ENCODE measurements around the gene ZNF516. TPM values are rescaled to one million over a fixed set of nuclear protein-coding genes. Genes with fewer than 3 reads are reported as not detected.
A peak's percentile ranks its signal among the peaks of the same experiment; 100 is the strongest.

Gene ZNF516
- total and polyA plus RNA-seq, 7 donors: 2.1 to 29.9 (median 24.3) TPM

GRCh38 chr18:76488190-76488589, 6.9 kb downstream of the ZNF516 start:
- no peaks in the 10 kb centered on the region for H3K9me3 ChIP-seq
- peak overlapping the region; percentile 89 to 95 (median 94) for H3K27ac ChIP-seq
- intact Hi-C loops (cut with DNase I): no loop called here
- 46 to 59% methylated on average over 9 of the region's 9 CpGs for WGBS, 2 donors
- TF ChIP-seq, protein P1, sequence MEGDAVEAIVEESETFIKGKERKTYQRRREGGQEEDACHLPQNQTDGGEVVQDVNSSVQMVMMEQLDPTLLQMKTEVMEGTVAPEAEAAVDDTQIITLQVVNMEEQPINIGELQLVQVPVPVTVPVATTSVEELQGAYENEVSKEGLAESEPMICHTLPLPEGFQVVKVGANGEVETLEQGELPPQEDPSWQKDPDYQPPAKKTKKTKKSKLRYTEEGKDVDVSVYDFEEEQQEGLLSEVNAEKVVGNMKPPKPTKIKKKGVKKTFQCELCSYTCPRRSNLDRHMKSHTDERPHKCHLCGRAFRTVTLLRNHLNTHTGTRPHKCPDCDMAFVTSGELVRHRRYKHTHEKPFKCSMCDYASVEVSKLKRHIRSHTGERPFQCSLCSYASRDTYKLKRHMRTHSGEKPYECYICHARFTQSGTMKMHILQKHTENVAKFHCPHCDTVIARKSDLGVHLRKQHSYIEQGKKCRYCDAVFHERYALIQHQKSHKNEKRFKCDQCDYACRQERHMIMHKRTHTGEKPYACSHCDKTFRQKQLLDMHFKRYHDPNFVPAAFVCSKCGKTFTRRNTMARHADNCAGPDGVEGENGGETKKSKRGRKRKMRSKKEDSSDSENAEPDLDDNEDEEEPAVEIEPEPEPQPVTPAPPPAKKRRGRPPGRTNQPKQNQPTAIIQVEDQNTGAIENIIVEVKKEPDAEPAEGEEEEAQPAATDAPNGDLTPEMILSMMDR (IDR thresholded peaks at IDR 0.05): no peak
- TF ChIP-seq POLR2AphosphoS5 (IDR thresholded peaks at IDR 0.05) (peak in 1 of 4 donors; percentile 12), POLR2A (IDR thresholded peaks at IDR 0.05) (no peak)
- H3K36me3 ChIP-seq: no peaks in the 10 kb centered on the region
- H3K27me3 ChIP-seq: no peaks in the 10 kb centered on the region
- no peak for DNase-seq
- H3K4me1 ChIP-seq: peaks cover 0 to 49% (median 33%) of the 10 kb centered on the region in 4 donors
- H3K4me3 ChIP-seq: peak overlapping the region in 1 of 4 donors; percentile 8

- peaks cover 0 to 49% (median 33%) of the 10 kb centered on the region in 4 donors for H3K4me1 ChIP-seq
- DNase-seq: no peak
- H3K9me3 ChIP-seq: no peaks in the 10 kb centered on the region
- peak overlapping the region in 1 of 4 donors; percentile 8 for H3K4me3 ChIP-seq
- 80% methylated on average over 8 of the region's 8 CpGs for WGBS, 2 donors
- TF ChIP-seq POLR2AphosphoS5 (IDR thresholded peaks at IDR 0.05) (no peak), EP300 (IDR thresholded peaks at IDR 0.05) (no peak), POLR2A (IDR thresholded peaks at IDR 0.05) (no peak)
- TF ChIP-seq, protein P1 (IDR thresholded peaks at IDR 0.05): no peak
- H3K36me3 ChIP-seq: no peaks in the 10 kb centered on the region
- no peaks in the 10 kb centered on the region for H3K27me3 ChIP-seq
- H3K27ac ChIP-seq: peak overlapping the region; percentile 89 to 95 (median 94)
- intact Hi-C loops (cut with DNase I): no loop called here
Observed at GRCh38 chr18:76487782-76488181, 7.3 kb downstream of the ZNF516 start.

GRCh38 chr18:76487070-76487469, 8.0 kb downstream of the ZNF516 start:
- Histone ChIP-seq H3K4me1 (peaks cover 0 to 49% (median 33%) of the 10 kb centered on the region in 4 donors), H3K4me3 (no peak overlapping the region), H3K27me3 (no peaks in the 10 kb centered on the region), H3K27ac (peak overlapping the region in 1 of 4 donors; percentile 95), H3K36me3 (no peaks in the 10 kb centered on the region), H3K9me3 (no peaks in the 10 kb centered on the region)
- TF ChIP-seq EP300 (IDR thresholded peaks at IDR 0.05) (no peak), POLR2AphosphoS5 (IDR thresholded peaks at IDR 0.05) (no peak), POLR2A (IDR thresholded peaks at IDR 0.05) (no peak)
- TF ChIP-seq, protein P1 (IDR thresholded peaks at IDR 0.05): no peak
- WGBS, 2 donors: 72 to 84% methylated on average over 5 of the region's 5 CpGs
- intact Hi-C loops (cut with DNase I): no loop called here
- DNase-seq: no peak

- H3K4me1 ChIP-seq: peaks cover 0 to 49% (median 31%) of the 10 kb centered on the region in 4 donors
- intact Hi-C loops (cut with DNase I): no loop called here
- no peaks in the 10 kb centered on the region for H3K9me3 ChIP-seq
- 75 to 80% methylated on average over 6 of the region's 6 CpGs for WGBS, 2 donors
- H3K27me3 ChIP-seq: no peaks in the 10 kb centered on the region
- no peaks in the 10 kb centered on the region for H3K36me3 ChIP-seq
- TF ChIP-seq POLR2AphosphoS5 (IDR thresholded peaks at IDR 0.05): no peak
- TF ChIP-seq, protein P1 (IDR thresholded peaks at IDR 0.05): no peak
- no peak for TF ChIP-seq POLR2A (IDR thresholded peaks at IDR 0.05)
- TF ChIP-seq EP300 (IDR thresholded peaks at IDR 0.05): no peak
- DNase-seq: no peak
- no peak overlapping the region for H3K4me3 ChIP-seq
- H3K27ac ChIP-seq: no peak overlapping the region
Observed at GRCh38 chr18:76486574-76486973, 8.5 kb downstream of the ZNF516 start.

DNA sequence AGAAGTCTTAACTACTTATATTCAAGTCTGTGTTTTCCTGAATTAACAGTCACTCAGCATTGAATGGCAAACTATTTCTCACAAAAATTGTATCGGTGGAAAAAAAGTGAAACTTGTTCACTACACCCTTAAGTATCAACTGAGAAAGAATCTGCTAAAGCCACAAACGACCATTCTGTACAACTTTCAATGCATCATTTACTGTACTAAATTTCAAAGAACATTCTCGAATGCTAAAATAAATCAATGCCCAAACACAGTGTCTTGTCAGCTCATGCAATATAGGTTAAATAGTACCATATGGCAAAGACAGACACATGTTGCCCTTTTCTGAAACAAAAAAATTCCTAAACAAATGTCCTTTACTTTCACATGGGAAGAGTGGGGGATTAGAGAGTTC, 9.0 kb downstream of the ZNF516 start:
- Histone ChIP-seq H3K9me3 (no peaks in the 10 kb centered on the region), H3K27me3 (no peaks in the 10 kb centered on the region), H3K4me1 (peaks cover 0 to 49% (median 31%) of the 10 kb centered on the region in 4 donors), H3K4me3 (no peak overlapping the region), H3K36me3 (no peaks in the 10 kb centered on the region), H3K27ac (no peak overlapping the region)
- intact Hi-C loops (cut with DNase I): no loop called here
- TF ChIP-seq POLR2A (IDR thresholded peaks at IDR 0.05): no peak
- no peak for DNase-seq
- 77 to 80% methylated on average over 3 of the region's 3 CpGs for WGBS, 2 donors

Data from sigmoid colon (tissue), 7 donors.